ENCODE results near the gene ADAM22. TPM values are rescaled to one million over a fixed set of nuclear protein-coding genes. Genes with fewer than 3 reads are reported as not detected.

Gene ADAM22
- total and polyA plus RNA-seq, 10 of the 15 experiments (the other 5 are each of a cell fraction or from before 2014, with no cell fraction given): 1.4 to 24.5 (median 7.6) TPM

GRCh38 chr7:88217675-88218428 is 283.8 kb downstream of the ADAM22 start (continued):
- TF ChIP-seq ZBTB40 (IDR thresholded peaks at IDR 0.05; ENCODE audit: borderline replicate concordance) (no peak), NR2C1 (IDR thresholded peaks at IDR 0.05) (peak; percentile 80), IRF4 (IDR thresholded peaks at IDR 0.05; ENCODE audit: low read depth, low read length) (peak; percentile 60; the same call in 1 of the 2 replicates), NRF1 (conservative IDR thresholded peaks at IDR 0.05; ENCODE audit: low read depth, low read length) (no peak), YBX1 (IDR thresholded peaks at IDR 0.05) (no peak), STAT1 (conservative IDR thresholded peaks at IDR 0.05) (no peak), MEF2A (IDR thresholded peaks at IDR 0.05; ENCODE audit: insufficient read depth, low read depth, low read length) (no peak; the same call in 1 of the 2 replicates), PRDM15 (CRISPR knock-in tag; IDR thresholded peaks at IDR 0.05) (no peak), HDAC6 (IDR thresholded peaks at IDR 0.05; ENCODE audit: unreplicated experiment) (no peak), BRCA1 (IDR thresholded peaks at IDR 0.05; ENCODE audit: low read depth, low read length) (no peak), NBN (IDR thresholded peaks at IDR 0.05) (peak; percentile 66), CEBPZ (IDR thresholded peaks at IDR 0.05; ENCODE audit: low read depth, low read length) (no peak), EGR1 (IDR thresholded peaks at IDR 0.05; ENCODE audit: borderline replicate concordance in 1 of 2, low read depth in 2 of 2, low read length in 2 of 2) (no peak), RAD21 (IDR thresholded peaks at IDR 0.05; ENCODE audit: insufficient read depth, low read depth, low read length) (no peak), SRF (IDR thresholded peaks at IDR 0.05; ENCODE audit: low read depth in 2 of 2, low read length in 2 of 2) (peak; percentile 79 to 97), BCL11A (IDR thresholded peaks at IDR 0.05; ENCODE audit: low read depth, low read length) (peak; percentile 34; the same call in 1 of the 2 replicates), IKZF2 (IDR thresholded peaks at IDR 0.05) (no peak)

Measured in GM12878 (cell line).